ENCODE data around the gene NKD1. TPM values are rescaled to one million over a fixed set of nuclear protein-coding genes. Genes with fewer than 3 reads are reported as not detected.

The NKD1 gene
- total RNA-seq, 1 donor from 2014 or later = 1.5 TPM

GRCh38 chr16:50610331-50611262 is 62.4 kb downstream of the NKD1 start:
- intact Hi-C loops (cut with micrococcal nuclease) = no loop called here

- intact Hi-C loops (cut with micrococcal nuclease) = no loop called here
Measured at GRCh38 chr16:50611332-50611934, 63.2 kb downstream of the NKD1 start.

- intact Hi-C loops (cut with micrococcal nuclease) = no loop called here
Measured at GRCh38 chr16:50611995-50612848, 64.0 kb downstream of the NKD1 start.

- intact Hi-C loops (cut with micrococcal nuclease) = no loop called here
Measured at GRCh38 chr16:50612849-50613198, 64.6 kb downstream of the NKD1 start.

- intact Hi-C loops (cut with micrococcal nuclease) = no loop called here
Measured at GRCh38 chr16:50613281-50613963, 65.2 kb downstream of the NKD1 start.

GRCh38 chr16:50613964-50614474 is 65.8 kb downstream of the NKD1 start:
- intact Hi-C loops (cut with micrococcal nuclease) = no loop called here

- intact Hi-C loops (cut with micrococcal nuclease) = no loop called here
Measured at GRCh38 chr16:50614955-50615724, 66.9 kb downstream of the NKD1 start.

GRCh38 chr16:50615891-50616290 is 67.7 kb downstream of the NKD1 start:
- intact Hi-C loops (cut with micrococcal nuclease) = no loop called here

GRCh38 chr16:50616386-50616785 is 68.2 kb downstream of the NKD1 start:
- intact Hi-C loops (cut with micrococcal nuclease) = no loop called here

GRCh38 chr16:50616883-50617645 is 68.9 kb downstream of the NKD1 start:
- intact Hi-C loops (cut with micrococcal nuclease) = no loop called here

GRCh38 chr16:50617646-50618184 is 69.5 kb downstream of the NKD1 start:
- intact Hi-C loops (cut with micrococcal nuclease) = no loop called here

- intact Hi-C loops (cut with micrococcal nuclease) = no loop called here
Measured at GRCh38 chr16:50618238-50618918, 70.2 kb downstream of the NKD1 start.

GRCh38 chr16:50619702-50620491 is 71.7 kb downstream of the NKD1 start:
- intact Hi-C loops (cut with micrococcal nuclease) = no loop called here

- intact Hi-C loops (cut with micrococcal nuclease) = no loop called here
Measured at GRCh38 chr16:50620646-50621451, 72.7 kb downstream of the NKD1 start.

- intact Hi-C loops (cut with micrococcal nuclease) = no loop called here
Measured at GRCh38 chr16:50621452-50621792, 73.2 kb downstream of the NKD1 start.

- intact Hi-C loops (cut with micrococcal nuclease) = no loop called here
Measured at GRCh38 chr16:50622029-50622428, 73.8 kb downstream of the NKD1 start.

Data from T-helper 1 cell treated with Interleukin-12 subunit alpha and Interleukin-12 subunit beta and Interleukin-4 antibody, amounts not matched to agents 30 ng/mL and 1 ng/mL, for 36 hours (primary cell).